NCI-H128 (cell line): ENCODE data around the gene DACT2.
A peak's percentile ranks its signal among the peaks of the same experiment; 100 is the strongest.

Source experiments
- DNase-seq: peaks from one replicate; lab custom pipeline; 2025; ENCODE audit not compliant: unreplicated experiment; lab: John Stamatoyannopoulos, UW

Gene DACT2

GRCh38 chr6:168349718-168350210 is 30.2 kb upstream of the DACT2 start:
- DNase-seq: no peak

GRCh38 chr6:168348186-168348585 is 28.6 kb upstream of the DACT2 start:
- DNase-seq: no peak

- no peak for DNase-seq
Measured at GRCh38 chr6:168347615-168348014, 28.0 kb upstream of the DACT2 start.

GRCh38 chr6:168347053-168347452 is 27.5 kb upstream of the DACT2 start:
- no peak for DNase-seq

DNA sequence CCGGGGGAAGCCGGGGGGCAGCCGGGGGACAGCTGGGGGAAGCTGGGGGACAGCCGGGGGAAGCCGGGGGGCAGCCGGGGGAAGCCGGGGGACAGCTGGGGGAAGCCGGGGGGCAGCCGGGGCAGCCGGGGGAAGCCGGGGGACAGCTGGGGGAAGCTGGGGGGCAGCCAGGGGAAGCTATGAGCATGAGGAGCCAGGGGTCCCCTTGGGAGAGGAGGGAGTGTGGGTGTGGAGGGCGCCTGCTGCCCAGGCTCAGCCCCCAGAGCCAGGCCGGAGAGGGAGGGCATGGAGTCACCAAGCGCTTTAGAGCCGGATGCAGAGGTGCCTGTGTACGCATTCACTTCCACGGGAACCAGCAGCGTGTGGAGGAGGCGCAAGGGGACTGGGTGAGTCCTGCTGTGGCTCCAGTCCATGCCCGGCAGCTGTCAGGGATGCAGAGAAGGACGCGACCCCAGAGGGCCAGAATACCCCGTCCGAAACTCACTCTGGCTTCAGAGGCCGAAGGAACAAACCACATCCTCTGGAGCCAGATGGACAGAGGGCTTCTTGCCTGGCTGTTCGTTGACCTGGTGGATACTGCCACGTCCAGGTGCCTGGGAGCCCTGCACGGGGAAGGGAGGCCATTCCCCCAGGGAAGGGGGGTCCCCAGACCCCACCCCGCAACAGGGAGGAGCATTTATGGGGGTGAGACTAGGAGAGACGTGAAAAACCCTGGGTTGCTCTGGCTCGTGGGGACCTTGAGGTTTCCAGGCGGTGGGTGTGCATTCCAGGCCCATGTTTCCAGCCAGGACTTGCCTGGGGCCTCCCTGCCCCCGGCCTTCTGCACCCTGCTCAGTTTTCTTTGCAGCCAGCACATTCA is 26.5 kb upstream of the DACT2 start:
- DNase-seq: no peak

GRCh38 chr6:168345266-168345665 is 25.7 kb upstream of the DACT2 start:
- DNase-seq: no peak

GRCh38 chr6:168344338-168344737 is 24.8 kb upstream of the DACT2 start:
- DNase-seq: no peak

GRCh38 chr6:168343239-168344150 is 23.9 kb upstream of the DACT2 start:
- no peak for DNase-seq

GRCh38 chr6:168342636-168343035 is 23.1 kb upstream of the DACT2 start:
- no peak for DNase-seq

DNA sequence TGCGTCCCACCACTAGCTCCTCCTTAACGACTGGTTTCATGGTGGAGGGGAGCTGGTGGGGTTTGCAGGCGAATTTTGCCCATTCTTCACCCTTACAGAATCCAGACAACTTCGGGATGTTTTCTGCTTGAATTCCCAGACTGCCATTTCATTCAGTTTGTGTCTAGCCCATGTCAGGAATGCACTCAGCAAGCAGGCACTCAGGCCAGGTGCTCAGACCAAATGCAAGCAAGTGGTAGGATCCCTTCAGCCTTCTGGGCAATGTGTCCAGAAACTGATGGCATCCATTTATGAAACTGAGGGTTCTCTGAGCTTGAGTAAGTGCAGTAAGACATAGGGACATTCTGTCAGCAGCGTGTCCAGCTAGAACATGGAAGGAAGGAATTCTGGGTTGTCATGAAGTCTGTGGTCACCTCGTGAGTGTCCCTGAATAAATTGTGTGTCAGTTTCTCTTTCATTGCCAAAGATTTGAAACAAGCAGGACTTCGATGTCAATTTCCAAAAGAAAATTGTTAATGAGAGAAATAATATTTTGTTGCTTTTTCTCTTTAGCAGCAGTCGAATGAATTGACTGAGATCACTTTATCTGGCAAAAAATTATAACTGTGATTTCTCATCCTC is 21.8 kb upstream of the DACT2 start:
- DNase-seq: no peak

DNA sequence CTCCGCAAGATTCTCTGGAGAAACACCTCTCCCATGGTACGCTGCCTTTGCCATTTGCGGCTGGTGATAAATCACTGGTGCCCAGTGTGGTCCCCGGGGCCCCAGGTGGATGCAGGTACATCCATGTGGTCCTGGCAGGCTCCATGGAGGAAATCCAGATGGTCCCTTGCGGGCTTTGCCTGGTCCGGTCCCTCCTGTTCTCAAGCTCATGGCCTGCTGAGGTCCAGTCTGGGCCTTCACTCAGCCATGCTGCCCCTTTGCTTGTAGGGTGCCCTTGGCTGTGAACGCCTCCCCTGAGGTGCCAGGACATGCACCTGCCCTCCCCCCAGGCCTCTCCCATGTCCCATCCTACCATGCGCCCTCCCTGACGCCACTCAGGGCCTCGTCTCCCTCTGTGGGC is 21.2 kb upstream of the DACT2 start:
- DNase-seq: no peak

DNA sequence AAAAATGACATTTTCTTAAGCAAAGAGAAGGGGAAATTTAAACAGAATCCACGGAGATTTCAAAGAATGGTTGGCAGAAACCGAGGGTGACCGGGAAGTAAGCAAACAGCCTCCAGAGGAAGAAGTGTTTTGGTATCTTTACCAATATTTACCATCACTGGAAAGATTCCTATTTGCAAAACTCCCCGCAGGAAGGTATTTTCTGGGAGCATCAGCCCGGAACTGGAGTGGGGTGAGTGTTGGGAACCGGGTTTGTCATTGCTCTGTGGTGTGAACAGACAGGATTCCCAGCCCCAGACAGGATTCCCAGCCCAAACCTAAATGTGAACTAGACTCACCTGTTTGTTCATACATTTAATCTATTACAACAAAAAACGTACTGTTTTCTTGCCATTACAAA is 19.2 kb upstream of the DACT2 start:
- DNase-seq: no peak

GRCh38 chr6:168336967-168337366 is 17.4 kb upstream of the DACT2 start:
- DNase-seq: no peak

DNA sequence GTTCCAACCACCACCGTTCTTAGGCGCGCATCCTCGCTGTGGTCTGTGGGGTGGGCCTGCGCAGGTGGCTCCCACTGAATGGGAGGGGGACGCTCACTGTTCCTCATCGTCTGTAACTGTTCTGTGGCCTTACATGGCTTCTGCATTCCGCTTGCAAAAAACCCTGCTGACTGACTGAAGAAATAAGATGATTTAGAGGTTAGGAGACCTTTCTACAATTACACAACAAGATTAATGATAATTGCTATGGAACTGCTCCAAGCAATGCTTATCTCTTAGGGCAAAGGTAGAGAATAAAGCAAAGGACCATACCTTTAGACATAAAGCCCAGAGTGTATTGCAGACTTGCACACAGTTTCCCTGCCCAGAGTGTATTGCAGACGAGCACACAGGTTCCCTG is 14.4 kb upstream of the DACT2 start:
- no peak for DNase-seq

DNA sequence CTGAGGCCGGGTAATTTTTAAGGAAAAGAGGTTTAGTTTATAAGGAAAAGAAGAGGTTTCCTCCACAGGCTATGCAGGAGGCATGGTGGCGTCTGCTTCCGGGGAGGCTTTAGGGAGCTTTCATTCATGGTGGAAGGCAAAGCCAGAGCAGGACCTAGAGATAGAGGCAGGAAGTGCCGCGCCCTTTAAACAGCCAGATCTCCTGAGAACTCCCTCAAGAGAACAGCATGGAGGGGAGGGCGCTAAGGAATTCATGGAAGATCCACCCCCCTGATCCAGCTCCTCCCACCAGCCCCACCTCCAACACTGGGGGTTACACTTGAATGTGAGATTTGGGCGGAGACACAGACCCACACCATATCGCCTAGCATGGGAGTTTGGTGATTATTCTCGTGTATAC is 13.9 kb upstream of the DACT2 start:
- no peak for DNase-seq

GRCh38 chr6:168333039-168333438 is 13.5 kb upstream of the DACT2 start:
- no peak for DNase-seq

DNA sequence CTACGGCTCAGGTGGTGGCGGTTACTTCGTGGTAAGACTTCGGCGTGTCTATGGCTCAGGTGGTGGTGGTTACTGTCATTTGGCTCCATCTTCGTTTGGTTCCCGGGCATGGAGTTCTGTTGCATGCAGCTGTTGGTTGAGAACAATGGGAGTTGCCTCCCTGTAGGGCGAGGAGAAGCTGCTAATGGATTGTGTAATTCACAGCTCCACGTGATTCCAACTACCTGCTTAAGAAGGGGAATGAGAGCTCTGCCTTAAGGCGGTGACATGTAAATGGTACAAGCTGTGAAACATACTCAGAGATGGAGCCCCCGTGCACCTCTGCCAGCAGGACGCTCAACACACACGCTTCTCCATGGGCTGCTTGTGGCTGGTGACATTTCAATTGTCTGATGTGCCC is 12.4 kb upstream of the DACT2 start:
- peak; percentile 17 for DNase-seq

- no peak for DNase-seq
Measured at GRCh38 chr6:168331058-168331457, 11.5 kb upstream of the DACT2 start.

DNA sequence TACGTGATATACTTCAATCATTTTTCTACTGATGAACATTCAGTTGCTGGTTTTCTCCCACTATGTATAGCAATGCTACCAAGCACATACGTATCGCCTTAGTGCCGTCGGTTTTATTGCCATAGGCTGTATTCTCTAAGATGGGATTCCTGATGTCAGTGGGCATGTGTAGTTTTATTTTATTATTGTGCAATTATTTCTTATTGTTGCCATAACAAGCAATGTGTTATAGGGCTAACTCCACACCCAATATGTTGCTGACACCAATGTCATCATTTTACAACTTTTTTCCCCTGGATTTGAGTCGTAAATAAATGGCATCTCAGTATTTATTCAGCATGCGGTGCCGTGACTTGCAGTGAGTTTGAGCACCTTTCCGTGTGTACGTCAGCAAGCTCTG is 10.8 kb upstream of the DACT2 start:
- no peak for DNase-seq

- no peak for DNase-seq
Measured at GRCh38 chr6:168328086-168328485, 8.5 kb upstream of the DACT2 start.
